Stimulated activated CD8-positive, alpha-beta memory T cell treated with anti-CD3 and anti-CD28 coated beads, Interleukin-15, amount 100 ng/mL, for 48 hours (primary cell): ENCODE results near the gene LRTM2.
"Not testable (repeated sequence)": the region's sequence is repeated elsewhere in the genome, so short reads cannot be mapped to it uniquely, and the experiment has no call there.

ENCODE experiments used
- DNase-seq, 2 donors: peaks; one replicate each; pipeline ENCODE4 v3.0.0-alpha.2; 2020; ENCODE audit warnings: low read depth in 2 of 2

LRTM2 gene

GRCh38 chr12:1811281-1811947, 9.0 kb upstream of the LRTM2 start:
- peak in 1 of 2 donors; percentile 30 for DNase-seq

- DNase-seq: no peak
Observed at GRCh38 chr12:1811948-1812291, 8.4 kb upstream of the LRTM2 start.

GRCh38 chr12:1812650-1813302, 7.6 kb upstream of the LRTM2 start:
- DNase-seq: no peak

GRCh38 chr12:1814266-1814665, 6.1 kb upstream of the LRTM2 start:
- no peak for DNase-seq

DNA sequence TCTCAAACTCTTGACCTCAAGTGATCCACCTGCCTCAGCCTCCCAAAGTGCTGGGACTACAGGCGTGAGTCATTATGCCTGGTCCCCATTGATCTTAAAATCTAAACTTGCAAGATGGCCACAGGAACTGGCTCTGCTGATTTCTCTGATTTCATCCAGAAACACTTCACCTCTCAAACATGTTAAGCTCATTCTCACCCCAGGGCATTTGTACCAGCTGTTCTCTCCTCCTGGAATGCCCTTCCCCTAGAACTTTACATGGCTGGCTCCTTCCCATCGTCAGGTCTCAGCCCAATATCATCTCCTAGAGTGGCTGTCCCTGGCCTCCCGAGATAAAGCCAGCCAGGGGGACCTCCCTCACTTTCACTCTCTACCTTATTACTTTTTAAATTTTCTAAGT, 5.3 kb upstream of the LRTM2 start:
- no peak for DNase-seq

DNA sequence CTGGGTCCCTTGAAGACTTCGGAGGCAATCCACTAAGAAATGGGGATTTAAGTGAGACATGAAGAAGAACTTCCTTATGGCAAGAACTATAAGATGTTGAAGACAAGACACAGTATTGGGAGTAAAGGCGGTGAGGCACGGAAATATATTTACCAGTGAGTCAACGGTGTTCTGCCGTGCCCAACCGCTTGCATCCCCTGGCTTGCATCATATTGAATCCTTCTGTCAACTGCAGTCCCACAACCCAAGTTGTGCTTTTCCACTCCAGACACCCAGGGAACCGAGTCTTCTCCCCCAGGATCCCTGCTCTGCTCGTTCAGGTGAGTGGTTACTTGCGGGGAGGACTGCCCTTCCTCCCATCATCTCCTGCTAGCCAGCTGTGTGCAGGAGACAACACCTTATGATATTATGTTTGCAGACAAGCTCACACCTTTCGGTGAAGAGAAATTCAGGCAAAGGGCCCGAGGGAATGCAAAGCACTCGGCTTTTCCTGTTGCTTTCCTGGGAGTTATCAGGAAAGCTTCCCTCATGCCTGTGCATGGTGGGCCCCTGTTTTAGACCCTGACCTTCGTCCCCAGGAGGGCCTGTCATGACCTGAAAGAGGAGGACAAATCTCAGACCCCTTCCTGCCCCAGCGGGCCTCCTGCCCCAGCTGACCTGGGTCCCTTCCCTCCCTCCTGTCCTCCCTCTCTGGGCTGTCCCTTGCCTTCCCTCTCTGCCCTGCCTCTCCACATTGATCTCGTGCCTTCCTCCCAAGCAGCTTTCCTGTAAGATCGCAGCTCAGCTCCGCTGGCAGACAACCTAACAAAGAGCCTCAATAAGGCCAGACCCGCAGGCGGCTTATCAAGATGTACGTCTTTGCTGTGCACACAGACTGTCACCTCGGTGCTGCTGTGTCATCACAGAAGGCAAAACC, 4.3 kb upstream of the LRTM2 start:
- no peak for DNase-seq

GRCh38 chr12:1816730-1817348, 3.5 kb upstream of the LRTM2 start:
- no peak for DNase-seq

- DNase-seq: not testable (repeated sequence)
Observed at GRCh38 chr12:1817928-1818327, 2.4 kb upstream of the LRTM2 start.

GRCh38 chr12:1819050-1819449, 1.3 kb upstream of the LRTM2 start:
- no peak for DNase-seq

DNA sequence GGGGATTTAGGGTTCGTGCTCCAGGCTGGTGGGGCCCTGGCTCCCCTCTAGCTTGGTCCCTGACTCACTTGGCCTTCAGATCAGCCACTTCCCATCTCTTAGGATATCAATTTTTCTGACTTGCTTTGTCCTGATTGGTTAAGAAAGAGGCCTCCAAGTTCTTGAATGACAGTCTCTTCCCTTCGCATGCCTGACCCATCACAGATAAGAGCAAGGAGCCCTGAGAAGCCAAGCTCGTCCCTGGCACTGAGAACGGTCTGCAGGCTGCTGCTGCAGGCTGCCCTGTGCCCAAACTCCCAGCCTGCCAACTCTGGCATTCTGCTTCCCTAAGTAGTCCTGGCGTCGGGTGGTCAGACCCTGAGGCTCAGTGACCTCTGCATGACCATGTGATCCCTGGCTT, 794 bp upstream of the LRTM2 start:
- DNase-seq: no peak

GRCh38 chr12:1820896-1821291, 529 bp downstream of the LRTM2 start:
- DNase-seq: no peak

DNA sequence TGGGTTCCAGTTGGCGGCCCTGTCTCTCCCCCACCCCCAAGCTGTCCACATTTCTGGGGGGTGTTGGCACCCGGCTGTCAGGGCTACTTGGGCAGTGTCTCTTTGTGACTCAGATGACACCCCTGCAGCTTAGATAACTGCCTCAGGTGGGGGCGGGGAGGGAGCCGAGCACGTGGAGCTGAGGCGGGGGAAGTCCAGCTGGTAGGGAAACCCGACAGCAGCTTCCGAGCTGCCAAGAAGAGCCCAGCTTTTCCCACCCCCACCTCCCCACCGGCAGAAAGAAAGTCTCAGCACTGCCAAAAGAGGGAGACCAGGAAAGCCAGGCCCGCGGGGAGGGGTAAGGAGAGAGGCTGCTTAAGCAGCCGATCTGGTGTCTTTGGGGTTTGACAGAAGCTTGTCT, 1.4 kb downstream of the LRTM2 start:
- DNase-seq: no peak

GRCh38 chr12:1822699-1823098, 2.3 kb downstream of the LRTM2 start:
- DNase-seq: no peak

- no peak for DNase-seq
Observed at GRCh38 chr12:1823237-1823636, 2.9 kb downstream of the LRTM2 start.

- no peak for DNase-seq
Observed at GRCh38 chr12:1825382-1826102, 5.2 kb downstream of the LRTM2 start.

GRCh38 chr12:1826401-1826800, 6.0 kb downstream of the LRTM2 start:
- no peak for DNase-seq

GRCh38 chr12:1826867-1827705, 6.7 kb downstream of the LRTM2 start:
- no peak for DNase-seq

- DNase-seq: no peak
Observed at GRCh38 chr12:1827826-1828805, 7.8 kb downstream of the LRTM2 start.

DNA sequence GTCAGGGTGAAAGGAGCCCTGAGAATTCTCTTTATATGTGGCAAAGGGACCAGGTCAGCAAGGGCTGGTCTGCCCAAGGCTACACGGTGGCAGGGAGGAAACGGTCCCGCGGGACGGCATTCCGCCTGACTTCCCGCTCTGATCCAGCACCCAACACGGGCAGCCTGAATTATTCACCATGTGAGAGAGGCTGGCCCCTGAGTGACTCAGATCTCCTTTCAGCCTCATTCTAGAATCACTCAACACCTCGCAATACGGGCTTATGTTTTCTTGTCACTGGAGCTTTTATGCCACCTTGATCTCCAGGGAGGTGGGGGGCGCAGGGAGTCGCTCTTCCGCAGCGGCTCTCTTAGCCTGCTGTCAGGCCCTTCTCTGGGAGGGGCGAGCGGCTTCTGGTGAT, 8.5 kb downstream of the LRTM2 start:
- DNase-seq: no peak
